Panc1 (cell line): ENCODE results near the gene FRRS1L. TPM values are rescaled to one million over a fixed set of nuclear protein-coding genes. Genes with fewer than 3 reads are reported as not detected.

Experiments used
- ATAC-seq: fragments of 200-7000 bp; cut with Tn5 transposase; 2 replicates; pipeline ENCODE4 v1.9.1; 2020; ENCODE audit warnings: mild to moderate bottlenecking, moderate library complexity
- BruUV-seq: library from RNA; stranded (reverse); fragments of 400-500 nt; replicated peaks from 2 replicates; lab custom pipeline; 2021; lab: Mats Ljungman, UMichigan
- CTCF ChIA-PET: fragments of 300-600 bp; sonication (Branson Sonifier 250); formaldehyde crosslinking; loops from one replicate; lab custom pipeline; 2022; ENCODE audit warnings: antibody characterized with exemption; lab: Charles Lee
- POLR2A ChIA-PET: fragments of 300-600 bp; sonication (Branson Sonifier 250); formaldehyde crosslinking; loops from one replicate; lab custom pipeline; 2022; ENCODE audit warnings: antibody characterized with exemption; lab: Charles Lee
- DNase-seq: peaks from one replicate; pipeline ENCODE4 v3.0.0-alpha.2; 2010; ENCODE audit warnings: low read depth, low spot score
- H3K27ac ChIP-seq: 2 replicates; pipeline ENCODE4 v1.5.1; 2011; ENCODE audit warnings: mild to moderate bottlenecking, low read length, inconsistent platforms
- H3K27me3 ChIP-seq: fragments of 200-500 bp; sonication (Bioruptor generic); 2 replicates; pipeline ENCODE4 v1.6.0; 2014; ENCODE audit warnings: low read length, inconsistent platforms; ENCODE audit not compliant: control insufficient read depth, insufficient read depth
- H3K36me3 ChIP-seq: fragments of 200-500 bp; sonication (Bioruptor generic); 2 replicates; pipeline ENCODE4 v1.5.1; 2014; ENCODE audit warnings: inconsistent platforms, mild to moderate bottlenecking, low read length, moderate library complexity; ENCODE audit not compliant: control insufficient read depth, insufficient read depth
- H3K4me1 ChIP-seq: 2 replicates; pipeline ENCODE4 v1.5.1; 2011; ENCODE audit warnings: inconsistent platforms, mild to moderate bottlenecking, low read length, moderate library complexity; ENCODE audit not compliant: control insufficient read depth, insufficient read depth
- H3K4me3 ChIP-seq, 2 experiments: 2 replicates each; pipeline ENCODE4 v1.5.1; 2011 to 2012; ENCODE audit warnings: low read depth in 2 of 2, low read length in 2 of 2, mild to moderate bottlenecking in 2 of 2, inconsistent platforms in 1 of 2, moderate library complexity in 1 of 2
- H3K9me3 ChIP-seq: fragments of 200-500 bp; sonication (Bioruptor generic); 2 replicates; pipeline ENCODE4 v1.5.1; 2014; ENCODE audit warnings: low read depth, mild to moderate bottlenecking, inconsistent platforms, low read length, moderate library complexity; ENCODE audit not compliant: control insufficient read depth, insufficient read depth
- POLR2AphosphoS5 ChIP-seq: IDR thresholded peaks from 2 replicates; pipeline ENCODE4 v1.6.1; 2012; ENCODE audit warnings: mild to moderate bottlenecking, low read depth, low read length, moderate library complexity
- REST ChIP-seq, 2 experiments: IDR thresholded peaks; 2 replicates each; pipeline ENCODE4 v1.6.1; 2011 to 2012; ENCODE audit warnings: low read depth in 2 of 2, control low read depth in 1 of 2, low read length in 1 of 2, mild to moderate bottlenecking in 1 of 2, moderate library complexity in 1 of 2; ENCODE audit not compliant: insufficient read depth in 1 of 2
- SIN3A ChIP-seq: IDR thresholded peaks from 2 replicates; pipeline ENCODE4 v1.6.1; 2012; ENCODE audit warnings: low read depth, mild to moderate bottlenecking, low read length, moderate library complexity, borderline replicate concordance; ENCODE audit not compliant: insufficient read depth
- TCF7L2 ChIP-seq: IDR thresholded peaks from 2 replicates; pipeline ENCODE4 v1.6.1; 2011; ENCODE audit warnings: mild to moderate bottlenecking, low read depth, low read length, inconsistent platforms
- in situ Hi-C: cut with HindIII; loops from 2 replicates; pipeline ENCODE4 v1.10.0; 2016; ENCODE audit warnings: low sequenced_read_pairs, low pct_unique_long_range_greater_than_20kb
- intact Hi-C: fragments of 100-400 bp; cut with micrococcal nuclease; formaldehyde crosslinking; loops from one replicate; pipeline ENCODE4 v1.10.0; 2022; ENCODE audit not compliant: unreplicated experiment
- total RNA-seq: library from RNA; stranded (reverse); gene quantifications from one replicate; pipeline ENCODE4 v1.2.1, GENCODE V29; 2021; ENCODE audit not compliant: unreplicated experiment
- TF ChIP-seq, protein P1 (sequence below): fragments of 450-650 bp; IDR thresholded peaks from 2 replicates; pipeline ENCODE4 v1.5.1; 2017; ENCODE audit warnings: mild to moderate bottlenecking

The FRRS1L gene
- total RNA-seq, 1 experiment from 2014 or later = 2.3 TPM

- no peak for DNase-seq
- no peak for ATAC-seq
- no peak overlapping the region for H3K27ac ChIP-seq
- POLR2A ChIA-PET = no interaction called here
- no peaks in the 10 kb centered on the region for H3K9me3 ChIP-seq
- CTCF ChIA-PET = no interaction called here
- TF ChIP-seq REST (IDR thresholded peaks at IDR 0.05; ENCODE audit: insufficient read depth in 1 of 2, low read depth in 2 of 2, low read length in 1 of 2) (no peak), POLR2AphosphoS5 (no peak), SIN3A (no peak), TCF7L2 (no peak)
- TF ChIP-seq, protein P1, sequence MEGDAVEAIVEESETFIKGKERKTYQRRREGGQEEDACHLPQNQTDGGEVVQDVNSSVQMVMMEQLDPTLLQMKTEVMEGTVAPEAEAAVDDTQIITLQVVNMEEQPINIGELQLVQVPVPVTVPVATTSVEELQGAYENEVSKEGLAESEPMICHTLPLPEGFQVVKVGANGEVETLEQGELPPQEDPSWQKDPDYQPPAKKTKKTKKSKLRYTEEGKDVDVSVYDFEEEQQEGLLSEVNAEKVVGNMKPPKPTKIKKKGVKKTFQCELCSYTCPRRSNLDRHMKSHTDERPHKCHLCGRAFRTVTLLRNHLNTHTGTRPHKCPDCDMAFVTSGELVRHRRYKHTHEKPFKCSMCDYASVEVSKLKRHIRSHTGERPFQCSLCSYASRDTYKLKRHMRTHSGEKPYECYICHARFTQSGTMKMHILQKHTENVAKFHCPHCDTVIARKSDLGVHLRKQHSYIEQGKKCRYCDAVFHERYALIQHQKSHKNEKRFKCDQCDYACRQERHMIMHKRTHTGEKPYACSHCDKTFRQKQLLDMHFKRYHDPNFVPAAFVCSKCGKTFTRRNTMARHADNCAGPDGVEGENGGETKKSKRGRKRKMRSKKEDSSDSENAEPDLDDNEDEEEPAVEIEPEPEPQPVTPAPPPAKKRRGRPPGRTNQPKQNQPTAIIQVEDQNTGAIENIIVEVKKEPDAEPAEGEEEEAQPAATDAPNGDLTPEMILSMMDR = no peak
- no peaks in the 10 kb centered on the region for H3K36me3 ChIP-seq
- no TSS peak for BruUV-seq
- no peaks in the 10 kb centered on the region for H3K4me1 ChIP-seq
- H3K4me3 ChIP-seq = no peak overlapping the region
- in situ Hi-C loops (no loop called here), intact Hi-C loops (no loop called here)
- H3K27me3 ChIP-seq = no peaks in the 10 kb centered on the region
Measured at GRCh38 chr9:109159583-109159982, 7.5 kb downstream of the FRRS1L start.

DNA sequence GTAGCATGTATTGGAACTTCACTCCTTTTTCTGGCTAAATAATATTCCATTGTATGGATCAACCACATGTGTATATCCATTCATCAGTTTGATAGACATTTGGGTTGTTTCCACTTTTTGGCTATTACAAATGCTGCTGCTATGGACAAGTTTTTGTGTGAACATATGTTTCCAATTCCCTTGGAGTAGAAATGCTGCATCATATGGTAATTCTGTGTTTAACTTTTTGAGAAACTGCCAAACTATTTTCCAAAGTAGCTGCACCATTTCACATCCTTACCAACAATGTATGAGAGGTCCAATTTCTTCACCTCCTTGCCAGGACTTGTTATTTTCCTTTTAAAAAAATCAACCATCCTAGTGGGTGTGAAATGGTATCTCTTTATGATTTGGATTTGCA, 8.4 kb downstream of the FRRS1L start:
- Histone ChIP-seq H3K9me3 (no peaks in the 10 kb centered on the region), H3K27ac (no peak overlapping the region), H3K4me1 (no peaks in the 10 kb centered on the region), H3K4me3 (no peak overlapping the region), H3K27me3 (no peaks in the 10 kb centered on the region), H3K36me3 (no peaks in the 10 kb centered on the region)
- ChIA-PET POLR2A (no interaction called here), CTCF (no interaction called here)
- intact Hi-C loops (no loop called here), in situ Hi-C loops (no loop called here)
- no peak for TF ChIP-seq POLR2AphosphoS5
- TF ChIP-seq, protein P1 = no peak
- no peak for TF ChIP-seq REST (IDR thresholded peaks at IDR 0.05; ENCODE audit: insufficient read depth in 1 of 2, low read depth in 2 of 2, low read length in 1 of 2)
- no peak for TF ChIP-seq TCF7L2
- no peak for TF ChIP-seq SIN3A
- DNase-seq = no peak
- BruUV-seq = no TSS peak
- no peak for ATAC-seq
